B cell (primary cell): Measurements from ENCODE around the gene MAP2K5. TPM values are rescaled to one million over a fixed set of nuclear protein-coding genes. Genes with fewer than 3 reads are reported as not detected.

Source experiments
- ATAC-seq: fragments of 200-7000 bp; cut with Tn5 transposase; one replicate; pipeline ENCODE4 v1.10.0; 2021; ENCODE audit warnings: low read depth, mild to moderate bottlenecking, moderate number of reproducible peaks, moderate library complexity
- CTCF ChIA-PET: fragments of 350-600 bp; sonication (Branson Sonifier 250); formaldehyde crosslinking; loops from one replicate; lab custom pipeline; 2021; ENCODE audit warnings: antibody characterized with exemption, inconsistent platforms; lab: Charles Lee
- POLR2A ChIA-PET: fragments of 350-600 bp; sonication (Branson Sonifier 250); formaldehyde crosslinking; loops from one replicate; lab custom pipeline; 2021; ENCODE audit warnings: antibody characterized with exemption; lab: Charles Lee
- DNase-seq: peaks from one replicate; pipeline ENCODE4 v3.0.0; 2013
- H2AFZ ChIP-seq: 2 replicates; pipeline ENCODE4 v1.6.1; 2012; ENCODE audit warnings: mild to moderate bottlenecking, low read depth, low read length; ENCODE audit not compliant: insufficient read depth, poor library complexity, severe bottlenecking
- H3K27ac ChIP-seq, 2 donors: 1 replicate in 1 of 2; 2 replicates in 1 of 2; pipeline ENCODE4 v1.5.1; 2012 to 2013; ENCODE audit warnings: low read length in 2 of 2, mild to moderate bottlenecking in 2 of 2, moderate library complexity in 1 of 2
- H3K27me3 ChIP-seq, 4 experiments: fragments of 200-600 bp in 1 of 4; sonication (generic) in 1 of 4; replicated peaks in 1 of 4; 1 replicate in 2 of 4; 2 replicates in 2 of 4; pipeline versions ENCODE4 v1.6.1 to v1.7.0; 2013 to 2016; ENCODE audit warnings: low read length in 3 of 4, mild to moderate bottlenecking in 2 of 4, mixed read lengths in 1 of 4, moderate library complexity in 1 of 4; ENCODE audit not compliant: insufficient read depth in 4 of 4, control insufficient read depth in 3 of 4; ENCODE audit errors: control extremely low read depth in 1 of 4
- H3K36me3 ChIP-seq, 2 experiments: replicated peaks in 1 of 2; 1 replicate in 1 of 2; 2 replicates in 1 of 2; pipeline versions ENCODE4 v1.6.1 to v1.7.1; 2013; ENCODE audit warnings: low read length in 1 of 2; ENCODE audit not compliant: insufficient read depth in 2 of 2, control insufficient read depth in 1 of 2; ENCODE audit errors: control extremely low read depth in 1 of 2, extremely low read depth in 1 of 2
- H3K4me1 ChIP-seq, 2 donors: fragments of 200-600 bp in 1 of 2; sonication (generic) in 1 of 2; 1 replicate in 1 of 2; 2 replicates in 1 of 2; pipeline versions ENCODE4 v1.5.1 to v1.6.1; 2013 to 2017; ENCODE audit warnings: low read length in 2 of 2; ENCODE audit not compliant: control insufficient read depth in 2 of 2, insufficient read depth in 2 of 2
- H3K4me2 ChIP-seq: replicated peaks from 2 replicates; pipeline ENCODE3; 2012; ENCODE audit warnings: mild to moderate bottlenecking, low read depth, low read length; ENCODE audit not compliant: poor library complexity, severe bottlenecking
- H3K4me3 ChIP-seq, 5 experiments: fragments of 200-600 bp in 1 of 5; sonication (generic) in 1 of 5; 1 replicate in 3 of 5; 2 replicates in 2 of 5; pipeline versions ENCODE4 v1.5.1 to v1.7.0; 2011 to 2016; ENCODE audit warnings: low read length in 4 of 5, mild to moderate bottlenecking in 4 of 5, low read depth in 2 of 5, control low read depth in 1 of 5, moderate library complexity in 1 of 5; ENCODE audit not compliant: insufficient read depth in 1 of 5; ENCODE audit errors: control extremely low read depth in 1 of 5, extremely low read depth in 1 of 5
- H3K79me2 ChIP-seq: fragments of 200-600 bp; sonication (generic); one replicate; pipeline ENCODE4 v1.6.0; 2016; ENCODE audit warnings: low read length; ENCODE audit not compliant: control insufficient read depth, insufficient read depth
- H3K9ac ChIP-seq: fragments of 200-600 bp; sonication (generic); 2 replicates; pipeline ENCODE4 v1.6.1; 2017; ENCODE audit warnings: mild to moderate bottlenecking, low read length, moderate library complexity
- H3K9me3 ChIP-seq, 3 donors: one replicate each; pipeline versions ENCODE4 v1.6.1 to v1.7.1; 2013; ENCODE audit warnings: low read length in 2 of 3; ENCODE audit not compliant: control insufficient read depth in 2 of 3, insufficient read depth in 1 of 3; ENCODE audit errors: control extremely low read depth in 1 of 3
- H4K20me1 ChIP-seq: 2 replicates; pipeline ENCODE4 v1.6.0; 2012; ENCODE audit warnings: mild to moderate bottlenecking, low read length; ENCODE audit not compliant: insufficient read depth, control insufficient read depth, poor library complexity, severe bottlenecking
- H3K27ac Mint-ChIP-seq: one replicate; pipeline ENCODE4 v1.8.0; 2021; ENCODE audit warnings: mixed read lengths
- H3K27me3 Mint-ChIP-seq: one replicate; pipeline ENCODE4 v1.8.0; 2021; ENCODE audit warnings: mixed read lengths
- H3K4me1 Mint-ChIP-seq: one replicate; pipeline ENCODE4 v1.8.0; 2021; ENCODE audit warnings: mixed read lengths
- H3K4me3 Mint-ChIP-seq: one replicate; pipeline ENCODE4 v1.8.0; 2021; ENCODE audit warnings: mixed read lengths
- H3K9me3 Mint-ChIP-seq: one replicate; pipeline ENCODE4 v1.8.0; 2022; ENCODE audit warnings: mixed read lengths; ENCODE audit not compliant: insufficient read depth
- CTCF ChIP-seq: fragments of 200-600 bp; IDR thresholded peaks from one replicate; pipeline ENCODE4 v1.8.0; 2022; ENCODE audit warnings: antibody characterized with exemption, mild to moderate bottlenecking
- EZH2 ChIP-seq: IDR thresholded peaks from 2 replicates; pipeline ENCODE4 v1.6.1; 2012; ENCODE audit warnings: borderline replicate concordance, low read depth, mild to moderate bottlenecking, moderate library complexity, low read length; ENCODE audit not compliant: insufficient read depth, poor library complexity, severe bottlenecking
- WGBS: methylation state at CpG from one replicate; pipeline ENCODE4 v1.1.5; 2013; ENCODE audit warnings: missing lambda C conversion rate; ENCODE audit not compliant: insufficient coverage; 5-methylcytosine and 5-hydroxymethylcytosine counted together
- intact Hi-C: fragments of 100-400 bp; cut with micrococcal nuclease; formaldehyde crosslinking; loops from one replicate; pipeline ENCODE4 v1.10.0; 2022
- polyA plus RNA-seq: library from polyadenylated mRNA; depleted of rRNA; stranded (reverse); fragments of >200 nt; gene quantifications from 2 replicates; pipeline ENCODE4 v1.2.3, GENCODE V29; 2012
- total RNA-seq, 2 donors: library from RNA; stranded (reverse); fragments of 120-200 nt in 1 of 2; gene quantifications; 1 replicate in 1 of 2; 2 replicates in 1 of 2; pipeline versions ENCODE4 v1.2.3 to v1.2.4, GENCODE V29; 2013 to 2022

Gene MAP2K5
- total and polyA plus RNA-seq, 2 donors (not counting 1 experiment from before 2014, with no cell fraction given) = 11.1 to 40.0 TPM

DNA sequence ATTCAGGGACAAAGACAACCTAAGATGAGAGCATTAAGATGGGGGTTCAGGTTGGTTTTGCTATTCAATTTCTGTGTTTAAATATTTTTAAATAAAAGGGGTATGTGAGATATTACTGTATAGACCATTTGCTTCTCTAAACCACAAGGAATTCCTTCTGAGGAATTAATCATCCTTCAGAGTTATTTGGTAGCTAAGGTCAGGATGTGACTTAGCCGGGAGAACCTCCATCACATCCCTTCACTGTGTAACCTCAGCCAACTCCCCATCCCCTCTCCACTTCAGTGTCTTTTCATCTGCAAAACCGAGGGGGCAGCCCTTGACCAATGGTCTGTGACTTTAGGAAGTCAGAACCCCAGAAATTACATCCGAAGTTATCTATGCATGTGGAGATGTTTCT lies 234.1 kb downstream of the MAP2K5 start:
- Mint-ChIP-seq H3K4me3 (no peak overlapping the region), H3K27ac (no peak overlapping the region), H3K9me3 (no peaks in the 10 kb centered on the region), H3K27me3 (no peaks in the 10 kb centered on the region), H3K4me1 (peaks cover 11% of the 10 kb centered on the region)
- Histone ChIP-seq H3K4me2 (no peak overlapping the region), H3K9me3 (no peaks in the 10 kb centered on the region), H3K27ac (no peak overlapping the region), H3K9ac (no peak overlapping the region), H2AFZ (no peak overlapping the region), H3K27me3 (no peaks in the 10 kb centered on the region), H3K36me3 (no peaks in the 10 kb centered on the region), H3K4me3 (no peak overlapping the region), H3K4me1 (peaks cover 8 to 10% of the 10 kb centered on the region in 2 donors), H3K79me2 (no peaks in the 10 kb centered on the region), H4K20me1 (no peaks in the 10 kb centered on the region)
- no peak for ATAC-seq
- ChIA-PET POLR2A (interaction anchor here (0.5 kb wide), 1 partner anchor 259 kb away, joined by 5 read pairs; no protein-coding TSS in a partner anchor), CTCF (interaction anchor here (0.9 to 1.4 kb wide), 2 partner anchors 59 to 87 kb away, joined by 3 to 5 read pairs; no protein-coding TSS in a partner anchor)
- WGBS = 80% methylated on average over 2 of the region's 3 CpGs
- DNase-seq = no peak
- TF ChIP-seq EZH2 = no peak
- no peak for TF ChIP-seq CTCF
- intact Hi-C loops = no loop called here

DNA sequence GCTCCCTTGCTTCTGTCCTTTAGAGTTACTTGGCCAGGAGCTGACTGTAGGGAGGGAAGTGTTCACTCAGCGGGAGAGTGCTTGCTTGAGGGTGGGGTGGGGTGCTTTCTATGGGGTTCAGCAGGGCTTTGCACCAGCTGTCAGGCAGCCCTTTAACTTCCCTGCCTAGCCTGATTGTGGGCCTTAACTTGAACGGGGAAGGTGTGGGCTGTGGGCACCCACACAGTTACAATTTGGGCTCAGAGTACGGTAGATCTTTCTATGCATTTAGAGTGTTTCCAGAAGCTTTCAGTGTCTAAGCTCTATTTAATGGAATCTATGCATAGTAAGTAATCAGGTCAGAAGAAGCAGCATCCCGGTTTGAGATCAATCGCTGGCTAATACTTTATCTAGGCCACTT lies 234.6 kb downstream of the MAP2K5 start:
- H3K27ac ChIP-seq = no peak overlapping the region
- no peaks in the 10 kb centered on the region for H3K79me2 ChIP-seq
- H3K4me3 ChIP-seq = no peak overlapping the region
- H2AFZ ChIP-seq = no peak overlapping the region
- no peak overlapping the region for H3K4me2 ChIP-seq
- DNase-seq (no peak), ATAC-seq (no peak)
- H3K4me1 Mint-ChIP-seq = peaks cover 13% of the 10 kb centered on the region
- H3K9me3 Mint-ChIP-seq = no peaks in the 10 kb centered on the region
- TF ChIP-seq EZH2 = no peak
- TF ChIP-seq CTCF = no peak
- WGBS = 48% methylated on average over 3 of the region's 5 CpGs
- intact Hi-C loops = no loop called here
- ChIA-PET POLR2A (interaction anchor here (0.5 kb wide), 1 partner anchor 259 kb away, joined by 5 read pairs; no protein-coding TSS in a partner anchor), CTCF (interaction anchor here (0.9 to 1.4 kb wide), 3 partner anchors 33 to 86 kb away, joined by 3 to 5 read pairs (median 3); no protein-coding TSS in a partner anchor)
- no peak overlapping the region for H3K27ac Mint-ChIP-seq
- no peak overlapping the region for H3K4me3 Mint-ChIP-seq
- H3K36me3 ChIP-seq = no peaks in the 10 kb centered on the region
- no peak overlapping the region for H3K9ac ChIP-seq
- H3K27me3 Mint-ChIP-seq = no peaks in the 10 kb centered on the region
- no peaks in the 10 kb centered on the region for H3K9me3 ChIP-seq
- H4K20me1 ChIP-seq = no peaks in the 10 kb centered on the region
- H3K27me3 ChIP-seq = no peaks in the 10 kb centered on the region
- H3K4me1 ChIP-seq = peaks cover 8 to 10% of the 10 kb centered on the region in 2 donors
